ENCODE data around the gene TYW1B.
"Not testable (repeated sequence)": the region's sequence is repeated elsewhere in the genome, so short reads cannot be mapped to it uniquely, and the experiment has no call there.

Gene TYW1B

DNA sequence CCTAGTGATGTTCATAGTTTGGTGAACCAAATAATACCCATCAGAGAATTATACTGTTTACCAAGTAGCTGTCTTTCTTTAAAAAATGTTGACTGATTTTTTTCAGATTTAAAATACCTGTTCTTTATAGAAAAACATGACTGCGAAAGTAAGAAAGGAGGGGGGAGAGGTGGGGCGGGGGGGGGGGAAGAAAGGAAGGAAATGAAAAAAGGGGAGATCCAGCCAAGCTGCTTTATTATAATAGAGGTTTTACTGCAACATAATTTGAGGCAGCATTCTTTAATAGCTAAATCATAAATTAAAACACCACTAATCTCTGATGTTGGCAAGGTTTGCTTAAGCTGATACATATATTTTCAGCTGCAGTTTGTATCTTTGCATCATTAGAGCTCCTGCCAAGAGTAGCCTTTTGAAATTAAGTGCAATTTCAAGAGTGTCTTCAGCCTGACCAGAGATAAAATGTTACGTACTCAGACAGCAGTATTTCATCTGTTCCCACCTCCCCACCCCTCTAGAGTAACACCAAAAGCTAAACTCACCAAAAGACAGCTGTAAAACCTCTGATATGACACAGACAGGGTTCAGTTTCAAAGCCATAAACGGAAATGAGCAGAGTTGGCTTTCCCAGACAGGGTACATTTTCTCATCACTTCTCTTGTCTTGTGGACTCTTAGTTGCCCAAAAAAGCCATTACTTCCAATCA, 202.1 kb downstream of the TYW1B start:
- H3K4me3 ChIP-seq (ENCODE audit: low read depth, low read length); DNase-seq (ENCODE audit: low read depth): not testable (repeated sequence)

GRCh38 chr7:72622532-72622931, 205.5 kb downstream of the TYW1B start:
- DNase-seq (ENCODE audit: low read depth), result no peak

GRCh38 chr7:72621761-72622187, 206.2 kb downstream of the TYW1B start:
- DNase-seq (ENCODE audit: low read depth), result not testable (repeated sequence)

More at GRCh38 chr7:72622532-72622931, 205.5 kb downstream of the TYW1B start:
- TF ChIP-seq, protein P1, sequence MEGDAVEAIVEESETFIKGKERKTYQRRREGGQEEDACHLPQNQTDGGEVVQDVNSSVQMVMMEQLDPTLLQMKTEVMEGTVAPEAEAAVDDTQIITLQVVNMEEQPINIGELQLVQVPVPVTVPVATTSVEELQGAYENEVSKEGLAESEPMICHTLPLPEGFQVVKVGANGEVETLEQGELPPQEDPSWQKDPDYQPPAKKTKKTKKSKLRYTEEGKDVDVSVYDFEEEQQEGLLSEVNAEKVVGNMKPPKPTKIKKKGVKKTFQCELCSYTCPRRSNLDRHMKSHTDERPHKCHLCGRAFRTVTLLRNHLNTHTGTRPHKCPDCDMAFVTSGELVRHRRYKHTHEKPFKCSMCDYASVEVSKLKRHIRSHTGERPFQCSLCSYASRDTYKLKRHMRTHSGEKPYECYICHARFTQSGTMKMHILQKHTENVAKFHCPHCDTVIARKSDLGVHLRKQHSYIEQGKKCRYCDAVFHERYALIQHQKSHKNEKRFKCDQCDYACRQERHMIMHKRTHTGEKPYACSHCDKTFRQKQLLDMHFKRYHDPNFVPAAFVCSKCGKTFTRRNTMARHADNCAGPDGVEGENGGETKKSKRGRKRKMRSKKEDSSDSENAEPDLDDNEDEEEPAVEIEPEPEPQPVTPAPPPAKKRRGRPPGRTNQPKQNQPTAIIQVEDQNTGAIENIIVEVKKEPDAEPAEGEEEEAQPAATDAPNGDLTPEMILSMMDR (IDR thresholded peaks at IDR 0.05; ENCODE audit: insufficient read depth, low read depth, low read length, missing control alignments), result no peak
- no peak overlapping the region for H3K4me3 ChIP-seq (ENCODE audit: low read depth, low read length)

DNA sequence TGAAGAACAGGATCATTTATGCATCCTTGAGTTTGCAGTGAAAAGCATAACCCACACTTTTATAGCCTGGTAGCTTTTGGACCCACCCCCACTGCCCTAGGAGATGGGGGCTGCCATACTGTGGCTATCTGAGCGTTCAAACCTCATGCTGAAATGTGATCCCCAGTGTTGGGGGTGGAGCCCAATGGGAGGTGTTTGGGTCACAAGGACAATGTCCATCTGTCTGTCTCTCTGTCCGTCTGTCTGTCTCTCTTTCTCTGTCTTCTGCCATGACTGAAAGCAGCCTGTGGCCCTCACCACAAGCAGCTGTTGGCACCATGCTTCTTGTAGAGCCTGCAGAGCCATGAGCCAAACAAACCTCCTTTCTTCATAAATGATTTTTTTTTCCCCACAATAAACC, 207.1 kb downstream of the TYW1B start:
- DNase-seq (ENCODE audit: low read depth); H3K4me3 ChIP-seq (ENCODE audit: low read depth, low read length): not testable (repeated sequence)

More at GRCh38 chr7:72621761-72622187, 206.2 kb downstream of the TYW1B start:
- not testable (repeated sequence) for H3K4me3 ChIP-seq (ENCODE audit: low read depth, low read length)

DNA sequence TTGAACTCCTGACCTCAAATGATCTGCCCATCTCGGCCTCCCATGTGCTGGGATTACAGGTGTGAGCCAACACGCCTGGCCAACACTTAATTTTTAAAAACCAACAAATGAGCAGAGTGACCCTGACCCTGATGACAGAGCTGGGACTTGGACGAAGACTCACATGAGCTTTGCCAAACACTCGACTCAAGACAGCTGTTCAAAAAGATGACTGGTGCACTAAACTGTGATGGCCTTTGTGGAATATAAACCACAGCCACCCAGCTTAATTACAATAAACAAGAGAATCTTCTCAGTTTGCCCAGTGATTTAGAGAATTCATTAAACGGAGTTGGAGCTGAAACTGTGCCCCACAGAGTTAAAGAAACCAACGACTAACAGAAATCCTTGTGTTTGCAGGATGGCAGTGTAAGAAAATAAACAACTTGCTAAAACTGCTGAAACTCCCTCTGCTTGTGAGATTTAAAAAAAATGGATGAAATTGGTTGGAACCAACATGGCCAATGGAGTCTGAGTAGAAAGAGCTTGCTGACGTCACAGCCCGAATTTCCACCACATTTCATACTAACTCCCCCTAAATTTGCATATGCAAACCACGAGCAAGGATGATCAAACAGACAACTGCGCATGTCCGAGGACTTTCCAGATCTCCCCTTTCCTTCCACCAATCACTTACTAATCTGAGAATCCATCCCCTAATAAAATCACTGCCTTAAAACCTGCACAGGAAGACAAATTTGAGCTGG, 209.4 kb downstream of the TYW1B start:
- not testable (repeated sequence) for DNase-seq (ENCODE audit: low read depth); H3K4me3 ChIP-seq (ENCODE audit: low read depth, low read length)

DNA sequence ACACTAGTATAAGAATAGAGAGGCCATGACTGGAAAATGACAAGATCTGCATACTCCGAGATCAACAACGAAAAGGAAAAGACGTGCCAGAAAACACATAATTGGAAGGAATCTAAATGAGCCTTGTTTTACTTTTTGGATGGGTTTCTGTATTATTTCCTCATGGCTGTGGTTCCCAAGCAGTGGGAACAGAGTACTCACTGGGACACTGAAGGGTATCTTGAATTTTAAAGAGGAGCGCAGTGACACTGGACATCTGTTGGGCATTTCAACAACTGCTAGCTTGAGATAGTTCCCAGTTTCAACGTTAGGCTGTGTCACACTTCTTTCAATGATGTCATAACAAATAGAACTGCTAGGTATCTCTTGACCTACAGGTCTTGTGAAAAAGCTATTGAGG, 218.2 kb downstream of the TYW1B start:
- not testable (repeated sequence) for H3K4me3 ChIP-seq (ENCODE audit: low read depth, low read length)

DNA sequence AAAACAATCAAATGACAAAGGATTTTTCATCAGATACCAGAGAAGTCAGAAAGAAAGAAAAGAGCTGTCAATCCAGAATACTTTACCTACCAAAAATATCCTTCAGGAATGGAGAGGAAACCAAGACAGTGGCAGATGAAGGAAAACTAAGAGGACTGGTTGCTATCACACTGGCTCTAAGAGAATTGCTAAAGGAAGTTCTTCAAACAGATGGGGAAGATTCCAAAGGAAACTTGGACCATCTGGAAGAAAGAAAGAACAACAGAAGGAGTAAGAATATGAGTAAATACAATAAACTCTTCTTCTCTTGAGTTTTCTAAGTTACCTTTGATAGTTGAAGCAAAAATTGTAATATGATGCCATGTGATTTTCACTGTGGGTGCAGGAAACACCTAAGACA, 220.0 kb downstream of the TYW1B start:
- H3K4me3 ChIP-seq (ENCODE audit: low read depth, low read length); DNase-seq (ENCODE audit: low read depth): not testable (repeated sequence)

More for the DNA sequence above, 218.2 kb downstream of the TYW1B start:
- DNase-seq (ENCODE audit: low read depth), result not testable (repeated sequence)

GRCh38 chr7:72605863-72606431, 222.1 kb downstream of the TYW1B start:
- not testable (repeated sequence) for DNase-seq (ENCODE audit: low read depth); H3K4me3 ChIP-seq (ENCODE audit: low read depth, low read length)

DNA sequence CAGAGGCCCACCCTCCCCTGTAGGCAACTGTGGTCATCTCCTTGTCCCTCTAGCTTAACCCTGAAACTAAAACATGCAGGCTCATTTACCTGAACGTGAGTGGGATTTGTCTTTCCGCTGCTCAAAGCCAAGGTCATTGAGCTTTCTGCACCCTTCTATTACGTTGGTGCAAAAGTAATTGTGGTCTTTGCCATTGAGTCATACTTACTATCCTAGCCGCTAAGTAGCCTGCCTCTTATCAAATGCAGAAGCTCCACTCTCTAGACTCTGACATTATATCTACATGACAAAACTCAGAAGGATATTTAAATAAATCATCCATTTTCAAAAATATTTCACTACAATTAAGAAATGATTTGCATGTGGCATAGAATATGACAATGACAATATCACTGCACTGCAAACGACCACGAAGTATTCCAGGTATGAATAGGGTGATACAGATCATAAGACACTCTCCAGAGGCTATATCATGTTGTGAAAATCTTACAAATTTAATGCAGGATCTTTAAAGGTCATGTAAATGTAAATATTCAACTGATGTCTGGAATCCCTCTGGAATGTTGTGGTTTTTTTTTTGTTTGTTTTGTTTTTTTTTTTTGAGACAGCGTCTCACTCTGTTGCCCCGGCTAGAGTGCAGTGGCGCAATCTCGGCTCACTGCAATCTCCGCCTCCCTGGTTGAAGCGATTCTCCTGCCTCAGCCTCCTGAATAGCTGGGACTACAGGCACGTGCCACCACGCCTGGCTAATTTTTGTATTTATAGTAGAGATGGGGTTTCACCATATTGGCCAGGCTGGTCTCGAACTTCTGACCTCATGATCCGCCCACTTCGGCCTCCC, 223.0 kb downstream of the TYW1B start:
- not testable (repeated sequence) for H3K4me3 ChIP-seq (ENCODE audit: low read depth, low read length); DNase-seq (ENCODE audit: low read depth)

DNA sequence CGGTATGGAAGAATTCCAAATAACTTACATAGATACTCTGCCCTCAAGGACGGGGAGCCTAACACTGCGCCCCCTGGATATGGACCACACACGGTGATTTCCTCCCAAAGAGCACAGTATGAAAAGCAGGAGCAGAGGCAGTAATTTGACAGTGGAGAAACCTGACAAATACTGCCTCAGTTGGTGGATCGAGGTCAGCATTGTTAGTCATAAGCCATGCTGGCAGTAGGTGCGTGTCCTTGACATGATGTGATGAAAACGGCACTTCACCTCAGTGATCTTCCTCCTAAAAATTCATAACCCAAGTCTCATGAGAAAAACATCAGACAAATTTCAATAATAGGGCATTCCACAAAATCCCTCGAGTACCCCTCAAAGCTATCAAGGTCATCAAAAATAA, 224.5 kb downstream of the TYW1B start:
- H3K4me3 ChIP-seq (ENCODE audit: low read depth, low read length); DNase-seq (ENCODE audit: low read depth): not testable (repeated sequence)

GRCh38 chr7:72603073-72603472, 224.9 kb downstream of the TYW1B start:
- TF ChIP-seq, protein P1 (IDR thresholded peaks at IDR 0.05; ENCODE audit: insufficient read depth, low read depth, low read length, missing control alignments), result no peak
- DNase-seq (ENCODE audit: low read depth), result no peak
- no peak overlapping the region for H3K4me3 ChIP-seq (ENCODE audit: low read depth, low read length)

- not testable (repeated sequence) for H3K4me3 ChIP-seq (ENCODE audit: low read depth, low read length); DNase-seq (ENCODE audit: low read depth)
These were observed 226.3 kb downstream of the TYW1B start for GRCh38 chr7:72601683-72602082.

- H3K4me3 ChIP-seq (ENCODE audit: low read depth, low read length); DNase-seq (ENCODE audit: low read depth): not testable (repeated sequence)
These were observed 238.0 kb downstream of the TYW1B start for GRCh38 chr7:72590023-72590422.

- H3K4me3 ChIP-seq (ENCODE audit: low read depth, low read length); DNase-seq (ENCODE audit: low read depth): not testable (repeated sequence)
These were observed 240.7 kb downstream of the TYW1B start for GRCh38 chr7:72587267-72587666.

- DNase-seq (ENCODE audit: low read depth); H3K4me3 ChIP-seq (ENCODE audit: low read depth, low read length): not testable (repeated sequence)
These were observed 243.4 kb downstream of the TYW1B start for GRCh38 chr7:72584576-72584975.

Measured in GM12865 (cell line).